Endometrium (tissue), 2 donors: ENCODE data around the gene CLEC16A.
A peak's percentile ranks its signal among the peaks of the same experiment; 100 is the strongest.

ENCODE experiments used
- FAIRE-seq: peaks from 2 replicates; lab custom pipeline; 2012; peaks lifted over from hg19 to GRCh38; lab: Jason Lieb, UNC
- donor health status: control.
- donor health status: control.

The CLEC16A gene

DNA sequence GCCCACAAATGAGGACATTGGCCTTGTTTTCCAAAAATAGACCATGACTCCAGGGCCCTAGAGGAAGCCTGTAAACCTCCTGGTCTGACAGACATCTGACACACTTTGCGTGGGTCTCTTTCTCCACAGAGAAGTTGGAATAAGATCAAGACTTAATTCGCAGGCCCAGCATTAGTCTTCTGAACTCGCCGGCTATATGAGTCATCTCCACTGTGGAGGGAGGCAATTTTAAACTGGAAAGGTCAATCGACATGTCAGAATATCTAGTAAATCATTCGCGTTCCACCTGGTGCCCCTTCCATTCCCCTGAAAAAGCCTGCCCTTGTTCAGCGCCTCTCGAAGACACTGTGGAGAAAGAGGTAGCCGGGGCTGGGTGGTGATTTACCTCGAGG lies 140.1 kb downstream of the CLEC16A start:
- FAIRE-seq = peak; percentile 55

DNA sequence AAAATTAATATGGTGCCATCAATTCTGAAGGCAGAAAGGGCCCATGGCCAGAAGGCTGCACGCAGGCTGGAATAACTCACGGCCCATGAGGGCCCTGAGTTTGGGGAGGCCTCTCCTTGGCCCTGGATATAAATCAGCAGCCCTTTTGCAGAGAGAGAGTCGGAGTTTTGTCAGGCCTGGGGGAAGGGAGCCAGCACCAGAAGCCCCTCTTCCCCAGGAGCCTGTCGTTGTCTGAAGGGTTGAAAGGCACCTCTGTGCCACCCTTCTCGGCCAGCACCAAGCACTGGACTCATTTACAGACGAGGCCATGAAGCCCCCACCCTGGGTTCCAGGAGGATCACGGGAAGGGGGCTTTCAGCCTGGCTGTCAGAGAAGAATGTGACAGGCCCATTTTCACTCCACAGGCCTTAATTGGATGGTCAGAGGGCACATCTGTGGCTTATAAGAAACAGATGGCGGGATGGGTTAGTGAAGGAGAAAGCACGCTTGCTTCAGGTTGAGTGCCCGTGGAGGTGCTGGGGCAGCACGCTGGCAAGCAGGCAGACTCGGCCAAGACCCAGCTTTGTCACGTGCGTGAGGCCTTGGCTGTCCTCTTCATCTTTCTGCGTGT lies 140.6 kb downstream of the CLEC16A start:
- FAIRE-seq = no peak

DNA sequence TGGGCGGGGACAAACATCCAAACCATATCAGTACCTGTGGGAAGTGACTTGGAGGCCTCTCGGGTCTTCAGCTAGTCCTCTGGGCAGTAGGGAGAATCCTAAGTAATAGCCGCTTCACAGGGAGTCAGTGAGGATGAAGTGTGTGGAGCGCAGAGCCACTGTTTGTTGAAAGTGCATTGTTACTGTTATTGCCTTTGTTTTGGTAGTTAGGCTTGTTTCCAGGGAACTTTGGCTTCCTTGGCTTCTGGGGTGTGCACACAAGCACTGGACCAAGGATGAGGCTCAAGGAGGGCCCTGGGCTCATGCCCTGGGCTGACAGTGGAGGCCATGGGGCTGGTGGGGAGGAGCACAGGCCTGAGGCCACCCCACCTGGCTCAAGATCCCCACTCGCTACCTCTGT lies 141.6 kb downstream of the CLEC16A start:
- FAIRE-seq = no peak

DNA sequence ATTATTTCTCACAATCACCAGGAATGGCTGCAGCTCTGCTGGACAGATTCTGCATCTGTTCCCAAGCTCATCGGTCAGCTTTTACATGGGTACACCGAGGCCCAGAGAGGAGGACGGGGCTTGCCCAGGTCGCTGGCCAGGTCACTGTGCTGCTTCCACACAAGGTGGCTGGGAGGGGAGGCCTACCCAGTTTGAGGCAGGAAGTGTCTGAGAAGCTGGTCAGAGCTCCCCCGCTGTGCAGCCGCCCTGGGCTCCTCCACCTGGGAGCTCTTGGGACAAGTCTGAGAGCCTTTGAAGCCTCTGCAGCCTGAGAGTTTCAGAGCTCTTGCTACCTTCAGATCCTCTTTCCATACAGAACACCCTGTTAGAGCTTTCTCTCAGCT lies 143.3 kb downstream of the CLEC16A start:
- FAIRE-seq = no peak

DNA sequence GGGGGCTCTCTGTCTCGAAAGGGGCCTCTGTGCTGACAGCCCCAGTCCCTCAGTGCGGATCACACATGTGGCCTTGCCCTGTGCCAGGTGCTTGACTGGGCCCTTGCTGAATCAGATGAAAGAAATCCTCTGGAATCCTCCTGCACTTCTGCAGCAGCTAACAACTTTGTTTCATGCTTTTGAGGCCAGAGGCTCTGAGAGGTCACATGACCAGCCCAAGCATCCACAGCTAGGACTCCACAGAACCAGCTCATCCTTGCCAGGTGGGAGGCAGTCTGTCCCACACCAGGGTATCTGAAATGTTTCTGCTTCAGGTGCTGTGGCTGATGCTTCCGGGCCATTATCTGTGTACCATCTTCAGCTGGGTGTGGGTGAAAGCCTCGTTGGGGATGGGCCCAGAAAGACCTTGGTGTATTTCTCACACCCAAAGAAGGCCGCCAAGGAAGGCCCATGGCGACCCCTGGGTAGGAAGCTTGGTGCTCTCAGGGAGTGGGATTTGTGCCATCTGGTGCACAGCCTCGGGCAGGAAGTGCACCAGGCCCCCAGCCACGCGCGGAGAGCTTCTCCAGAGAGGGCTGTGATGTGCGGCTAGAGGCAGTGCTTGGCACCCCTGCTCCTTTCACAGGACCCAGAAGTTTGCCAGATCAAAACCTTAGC lies 143.8 kb downstream of the CLEC16A start:
- no peak for FAIRE-seq

DNA sequence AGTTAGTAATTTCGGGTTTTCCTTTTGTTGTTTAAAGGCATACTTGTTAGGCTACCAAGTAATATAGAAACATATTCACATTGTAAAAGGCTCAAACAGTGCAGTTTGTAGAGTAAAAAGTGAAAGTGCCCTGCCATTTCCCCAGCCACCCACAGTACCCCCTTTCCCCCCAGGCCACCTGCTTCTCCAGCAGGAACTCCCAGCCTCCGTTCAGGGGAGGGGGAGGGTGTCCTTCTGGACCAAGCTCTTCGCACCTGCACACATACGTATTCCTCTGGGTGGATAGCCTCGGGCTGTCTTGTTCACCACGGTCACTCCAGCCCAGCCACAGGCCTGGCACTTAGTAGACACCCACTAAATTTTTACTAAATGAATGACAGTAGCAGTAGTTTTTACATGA lies 144.5 kb downstream of the CLEC16A start:
- no peak for FAIRE-seq

DNA sequence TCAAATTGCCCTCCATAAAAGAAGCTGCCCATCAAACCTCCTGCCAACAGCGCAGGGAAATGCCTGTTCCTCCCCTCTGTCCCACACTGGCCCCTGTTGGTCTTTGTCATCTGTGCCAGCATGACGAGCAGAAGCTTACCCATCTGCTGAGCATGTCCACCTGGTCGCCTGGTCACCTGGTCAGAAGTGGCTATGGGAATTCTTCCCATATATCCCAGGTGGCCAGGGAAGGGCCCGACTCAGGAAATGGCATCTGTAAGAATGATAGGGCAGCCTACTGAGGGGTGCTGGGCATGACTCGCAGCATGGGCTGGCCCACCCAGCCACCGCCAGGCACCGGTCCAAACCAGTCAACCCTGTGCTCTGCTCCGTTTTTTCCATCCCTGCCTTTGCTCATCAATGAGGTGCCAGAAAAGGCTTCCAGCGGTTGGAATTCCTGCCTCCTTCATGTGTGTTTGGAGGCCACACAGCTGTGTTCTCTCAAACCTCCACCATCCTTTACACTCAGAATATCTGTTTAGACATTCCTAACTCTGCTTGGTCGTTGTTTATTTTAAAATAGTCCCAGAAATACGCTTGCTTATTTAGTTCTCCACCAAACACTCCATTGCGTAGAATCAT lies 145.2 kb downstream of the CLEC16A start:
- FAIRE-seq = no peak

DNA sequence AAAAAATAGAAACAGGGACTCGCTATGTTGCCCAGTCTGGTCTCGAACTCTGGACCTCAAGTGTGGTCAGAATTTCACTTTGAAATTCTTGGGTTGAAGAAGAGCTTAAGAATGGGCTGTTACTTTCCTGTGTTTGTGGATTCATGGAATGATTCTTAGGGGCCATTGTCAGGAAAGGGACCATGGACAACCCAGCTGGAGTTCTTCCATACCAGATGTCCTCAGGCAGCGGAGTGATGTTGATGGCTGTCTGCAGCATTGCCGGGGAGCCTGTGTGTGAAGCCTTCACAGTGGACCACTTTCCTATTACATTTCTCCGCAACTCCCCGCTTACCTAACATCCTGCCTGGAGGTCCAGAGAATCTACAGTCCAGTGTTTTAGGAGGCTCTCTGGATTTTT lies 145.9 kb downstream of the CLEC16A start:
- no peak for FAIRE-seq

DNA sequence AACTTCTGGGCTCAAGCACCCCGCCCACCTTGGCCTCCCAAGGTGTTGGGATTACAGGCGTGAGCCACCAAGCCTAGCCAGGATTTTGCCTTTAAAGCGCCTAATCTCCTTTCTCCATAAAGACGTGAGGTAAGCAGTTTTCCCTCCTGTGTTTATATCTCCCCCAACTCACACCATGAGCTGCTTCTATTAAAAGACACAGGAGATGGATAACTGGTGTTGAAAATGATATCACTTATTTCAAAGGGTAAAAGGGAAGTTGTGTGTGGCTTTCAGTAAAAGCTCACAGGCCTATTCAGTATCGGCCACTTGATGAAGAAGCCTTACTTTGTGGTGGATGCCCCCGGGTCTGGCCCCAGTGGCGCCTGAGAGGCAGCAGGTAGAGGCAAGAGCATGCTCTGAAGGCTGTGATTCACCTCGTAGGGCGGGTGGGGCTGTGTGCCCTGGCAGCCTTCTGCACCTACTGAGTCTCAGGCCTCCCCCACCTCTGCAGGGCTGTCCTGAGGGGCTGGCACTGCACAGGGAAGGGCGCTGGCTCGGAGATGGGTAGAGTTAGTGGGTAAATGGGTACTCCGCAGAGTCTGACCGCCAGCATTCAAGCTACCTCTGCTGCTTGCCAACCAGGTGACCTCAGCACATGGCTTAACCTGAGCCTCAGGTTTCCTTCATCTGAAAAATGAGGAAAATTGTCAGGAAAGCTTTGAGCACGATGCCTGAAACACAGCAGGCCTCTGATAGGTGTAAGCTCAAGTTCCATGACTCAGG lies 146.8 kb downstream of the CLEC16A start:
- no peak for FAIRE-seq

DNA sequence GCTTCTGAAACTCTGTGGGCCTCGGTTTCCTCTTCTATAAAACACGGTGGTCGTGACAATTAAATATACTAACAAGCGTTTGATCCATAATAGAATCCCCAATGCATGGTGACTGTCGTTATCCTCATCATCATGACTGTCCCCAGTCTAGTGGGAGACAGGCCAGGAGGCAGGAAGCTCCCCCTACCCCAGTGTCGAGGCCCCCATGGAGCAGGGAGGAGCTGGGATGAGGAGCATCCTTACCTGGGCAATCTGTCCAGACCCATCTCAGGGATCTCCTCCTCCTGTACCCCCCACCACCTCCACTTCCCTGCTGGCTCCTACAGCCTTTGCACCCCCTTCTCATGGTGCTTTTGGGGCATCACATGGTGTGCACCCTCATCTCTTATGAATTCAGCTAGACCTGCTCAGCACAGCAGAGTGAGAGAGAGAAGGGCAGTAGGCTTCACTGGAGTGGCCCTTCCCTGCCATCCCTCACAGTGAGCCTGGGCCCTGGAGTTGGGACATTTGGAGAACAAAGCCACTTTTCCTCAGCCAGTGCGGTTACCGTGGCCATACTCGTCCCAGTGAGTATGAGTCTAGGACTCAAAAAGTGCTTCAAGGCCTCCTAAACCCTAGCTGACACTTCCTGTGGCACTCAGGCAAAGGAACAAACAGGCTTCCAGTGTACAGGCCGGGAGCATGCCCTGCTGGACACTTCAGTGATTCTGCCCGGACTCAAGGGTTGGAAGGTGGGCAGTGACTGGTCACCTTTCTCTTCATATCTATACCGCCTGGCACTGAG lies 148.6 kb downstream of the CLEC16A start:
- FAIRE-seq = no peak

DNA sequence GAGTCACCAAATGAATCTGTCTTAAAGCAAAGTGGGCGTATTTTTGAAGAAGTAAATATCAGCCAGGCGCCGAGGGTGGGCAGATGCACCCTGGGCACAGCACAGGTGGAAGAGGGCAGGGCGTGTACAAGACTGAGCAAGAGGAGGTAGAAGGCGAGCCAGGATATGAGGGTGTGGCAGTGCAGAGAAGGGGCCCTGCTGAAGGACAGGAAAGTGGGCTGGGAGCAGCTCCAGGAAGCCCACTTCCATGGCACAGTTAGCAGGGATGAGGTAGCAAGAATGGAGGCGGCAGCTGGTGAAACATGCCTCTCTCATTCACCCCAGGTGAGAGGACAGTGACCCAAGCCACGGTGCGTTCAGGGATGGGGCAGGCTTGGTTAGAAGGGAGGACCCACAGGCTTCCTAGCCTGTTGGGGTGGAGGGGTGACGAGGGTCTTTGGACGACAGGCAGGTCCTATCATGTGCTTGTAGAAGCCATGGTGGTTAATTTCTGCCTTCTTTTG lies 149.3 kb downstream of the CLEC16A start:
- no peak for FAIRE-seq

DNA sequence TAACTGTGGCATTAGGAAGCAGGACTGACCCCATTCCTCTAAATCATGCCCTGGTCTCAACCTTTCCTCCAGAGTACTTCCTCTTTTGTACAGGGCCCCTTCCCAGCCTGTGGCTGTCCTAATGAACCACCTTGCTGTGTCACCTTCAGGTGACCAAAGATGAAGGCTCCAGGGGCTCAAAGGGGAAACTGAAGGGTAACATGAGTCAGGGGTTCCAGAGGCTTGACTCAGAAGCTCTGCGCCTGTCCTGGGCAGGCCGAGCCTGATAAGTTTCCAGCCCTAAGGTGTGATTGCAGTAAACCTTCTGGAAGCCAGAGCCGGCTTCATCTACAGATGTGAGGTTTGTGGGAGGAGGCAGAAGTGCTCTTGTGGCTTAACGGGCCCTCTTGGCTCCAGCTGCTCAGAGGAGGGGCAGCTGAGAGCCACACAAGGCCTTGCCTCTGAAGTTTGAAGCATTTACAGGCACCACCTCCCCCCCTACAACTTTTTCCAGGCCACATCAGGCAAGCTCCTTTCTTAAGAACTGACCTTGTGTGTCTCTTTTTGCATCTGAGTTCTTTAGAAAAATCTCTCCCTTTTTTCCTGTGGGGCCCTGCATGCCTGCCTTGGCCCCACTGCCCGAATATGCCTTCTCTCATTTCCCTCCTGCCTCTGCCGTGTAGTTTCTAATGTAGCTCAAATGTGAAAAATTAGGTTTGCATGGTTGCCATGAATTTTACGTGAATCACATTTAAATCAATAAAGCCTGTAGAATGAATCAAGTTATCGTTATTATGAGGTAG lies 149.9 kb downstream of the CLEC16A start:
- no peak for FAIRE-seq

DNA sequence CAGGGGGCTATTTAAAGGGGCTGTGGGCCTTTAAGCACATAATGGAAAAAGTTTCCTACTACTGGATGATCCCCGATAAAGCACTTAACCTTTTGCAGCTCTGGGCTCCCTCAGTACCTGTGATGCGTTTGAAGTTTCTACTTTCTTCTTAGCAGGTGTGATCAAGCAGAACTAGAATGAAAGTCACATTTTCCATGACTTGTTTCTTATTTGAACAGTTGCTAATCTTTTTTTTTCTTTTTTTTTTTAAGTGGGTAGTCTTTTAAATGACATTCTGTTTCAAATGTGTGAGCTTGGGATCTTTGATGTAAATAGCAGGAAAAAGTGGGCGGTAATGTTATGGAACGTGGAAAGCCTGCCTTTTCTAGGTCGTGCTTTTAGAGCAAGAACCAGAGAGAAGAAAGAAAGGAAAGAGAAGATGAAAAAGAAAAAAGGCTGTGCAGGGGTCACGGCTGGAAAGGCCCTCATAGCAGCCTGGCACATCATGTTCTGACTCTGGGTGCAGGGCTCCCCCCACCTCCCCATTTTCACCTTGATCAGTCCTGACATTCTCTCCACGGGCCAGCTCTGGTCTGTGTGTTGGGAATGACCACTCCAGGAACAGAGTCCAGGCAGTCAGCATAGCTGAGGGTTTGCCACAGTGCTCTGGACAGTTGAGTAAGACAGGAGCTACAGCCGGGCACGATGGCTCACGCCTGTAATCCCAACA lies 150.6 kb downstream of the CLEC16A start:
- FAIRE-seq = no peak

DNA sequence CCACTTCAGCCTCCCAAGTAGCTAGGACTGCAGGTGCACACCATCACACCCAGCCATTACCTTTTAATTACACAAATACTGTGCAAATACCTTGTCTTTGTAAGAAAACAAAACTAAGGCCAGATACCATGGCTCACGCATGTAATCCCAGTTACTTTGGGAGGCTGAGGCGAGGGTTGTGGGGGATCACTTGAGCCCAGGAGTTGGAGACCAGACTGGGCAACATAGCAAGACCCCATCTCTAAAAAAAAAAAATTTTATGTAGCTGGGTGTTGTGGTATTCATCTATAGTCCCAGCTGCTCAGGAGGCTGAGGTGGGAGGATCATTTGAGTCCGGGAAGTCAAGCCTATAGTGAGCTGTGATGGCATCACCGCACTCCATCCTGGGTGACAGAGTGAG lies 151.6 kb downstream of the CLEC16A start:
- no peak for FAIRE-seq

DNA sequence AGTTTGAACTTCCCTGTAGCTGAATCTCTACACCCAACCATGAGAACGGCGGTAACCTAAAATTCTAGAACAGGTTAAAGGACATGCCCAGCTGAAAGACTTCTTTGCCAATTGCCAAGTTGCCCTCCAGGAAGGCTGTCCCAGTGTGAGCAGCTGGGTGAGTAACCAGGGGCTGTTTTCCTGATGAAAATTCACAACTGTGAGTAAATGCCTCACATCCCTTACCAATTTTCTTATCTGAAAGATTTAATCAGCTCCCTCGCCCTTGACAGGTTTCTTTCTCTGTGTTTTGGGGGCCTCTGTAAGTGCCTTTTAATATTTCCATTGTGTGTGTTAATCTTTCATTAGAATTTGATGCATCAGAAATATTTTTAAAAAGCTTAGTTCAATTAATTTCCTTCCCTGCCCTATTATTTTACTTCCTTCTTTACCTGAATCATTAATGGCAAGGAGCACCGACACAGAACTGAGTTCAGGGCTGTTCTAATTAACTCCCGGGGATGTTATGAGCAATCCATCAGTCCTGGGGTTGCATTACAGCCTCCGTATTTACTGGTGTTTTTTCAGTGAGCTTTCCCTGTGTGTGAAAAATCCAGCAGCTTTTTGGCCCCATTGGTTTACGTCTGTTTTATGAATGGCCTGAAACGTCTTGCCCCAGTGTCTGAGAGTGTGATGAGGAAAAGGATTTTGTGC lies 152.9 kb downstream of the CLEC16A start:
- no peak for FAIRE-seq

DNA sequence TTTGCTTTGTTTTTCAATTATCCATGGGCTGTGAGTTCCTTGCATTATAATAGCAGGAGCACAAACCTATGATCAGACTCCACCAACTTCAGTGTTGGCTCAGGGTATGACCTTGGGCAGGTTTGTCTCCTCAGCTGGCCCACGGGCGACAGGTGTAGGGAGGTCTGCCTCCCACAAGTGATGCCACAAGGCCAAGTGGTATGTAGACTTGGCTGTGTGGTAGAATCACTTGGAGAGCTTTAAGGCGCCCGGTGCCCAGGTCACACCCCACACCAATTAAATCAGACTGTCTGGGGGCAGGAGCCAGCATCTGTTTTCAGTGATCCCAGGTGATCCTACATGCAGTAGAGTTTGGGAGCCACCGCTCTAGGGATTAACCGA lies 153.4 kb downstream of the CLEC16A start:
- FAIRE-seq = no peak

DNA sequence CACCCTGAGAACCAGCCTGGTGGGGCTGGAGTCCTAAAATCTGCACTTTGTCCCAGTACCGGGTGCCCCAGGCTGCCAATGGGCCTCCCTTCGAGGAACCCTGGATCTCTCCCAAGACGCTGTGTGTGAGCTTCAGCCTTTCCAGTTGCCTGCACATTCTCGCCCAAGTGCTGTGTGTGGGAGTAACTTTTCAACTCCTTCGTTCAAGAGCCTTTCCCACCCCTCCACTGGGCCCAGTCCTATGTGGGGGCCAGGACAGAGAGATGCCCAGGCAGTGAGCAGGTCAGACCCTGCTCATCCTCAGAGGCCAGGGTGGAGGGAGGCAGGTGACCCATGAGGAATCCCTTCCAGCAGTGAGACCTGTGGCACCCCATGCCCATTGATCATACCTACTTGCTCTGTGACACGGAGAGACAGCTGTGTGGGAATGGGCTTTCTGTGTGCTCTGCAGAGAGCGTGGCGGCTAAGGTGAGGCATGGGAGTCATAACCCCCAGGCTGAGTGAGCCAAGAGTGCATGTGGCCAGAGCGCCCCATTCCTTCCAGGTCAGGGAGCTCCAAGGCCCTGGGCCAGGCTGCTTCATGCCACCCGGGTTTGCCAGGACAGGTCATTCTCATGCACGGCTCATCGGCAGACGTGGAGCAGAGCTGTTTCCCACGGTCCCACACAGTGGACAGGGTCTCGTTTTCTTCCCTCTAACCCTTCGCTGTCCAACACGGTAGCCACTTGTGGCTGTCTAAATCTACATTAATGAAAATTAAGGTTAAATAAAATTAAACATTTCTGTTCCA lies 154.4 kb downstream of the CLEC16A start:
- FAIRE-seq = no peak

DNA sequence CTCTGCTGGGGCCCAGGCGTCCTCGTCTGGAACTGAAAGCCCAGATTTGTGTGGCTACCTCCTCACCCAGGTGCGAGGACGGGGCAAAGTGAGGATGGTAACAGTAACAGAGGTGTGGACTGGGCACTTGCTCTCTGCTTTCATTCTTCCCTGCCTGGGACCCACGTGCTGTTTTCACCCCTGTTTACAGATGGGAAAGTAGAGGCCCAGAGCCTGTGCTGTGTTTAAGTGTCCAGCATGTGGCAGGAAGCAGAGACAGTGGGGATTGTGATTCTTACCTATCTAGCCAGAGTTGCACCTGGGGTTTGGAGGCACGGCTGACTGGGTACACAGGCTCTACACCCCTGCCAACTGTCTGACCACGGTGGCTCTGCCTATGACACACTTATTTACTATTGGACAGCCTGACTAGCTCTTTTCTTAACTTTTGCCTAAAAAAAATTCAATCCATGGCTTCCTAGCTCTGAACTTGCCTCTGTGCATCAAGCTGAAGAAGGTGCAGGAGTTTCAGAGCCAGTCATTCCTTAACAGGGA lies 155.4 kb downstream of the CLEC16A start:
- no peak for FAIRE-seq

DNA sequence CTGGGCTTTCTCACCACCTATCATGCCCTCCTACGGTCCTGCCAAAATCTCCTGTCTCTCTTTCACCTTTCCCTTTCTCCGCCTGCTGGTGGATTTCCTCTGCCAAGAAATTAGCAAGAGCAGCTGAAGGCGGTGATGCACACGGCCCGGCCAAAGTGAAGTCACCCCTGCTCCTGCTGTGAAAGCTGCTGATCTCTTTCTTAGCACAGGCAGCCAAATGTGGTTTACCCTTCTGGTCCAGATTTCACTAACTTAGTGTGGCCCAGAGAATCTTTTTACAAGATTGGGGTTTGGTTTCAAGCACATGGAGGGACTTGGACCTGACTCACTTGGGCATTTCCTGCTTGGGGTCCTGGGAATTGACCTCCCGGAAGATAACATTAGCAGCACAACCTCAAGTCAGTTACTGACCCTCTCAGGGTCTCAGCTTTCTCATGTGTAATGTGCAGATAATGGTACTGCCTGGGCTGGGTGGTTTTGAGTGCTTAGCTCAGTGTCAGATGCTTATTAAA lies 155.9 kb downstream of the CLEC16A start:
- FAIRE-seq = no peak
